Prostate gland (tissue), 2 donors: ENCODE measurements around the gene AMOTL2. TPM values are rescaled to one million over a fixed set of nuclear protein-coding genes. Genes with fewer than 3 reads are reported as not detected.

ENCODE experiments used
- DNase-seq: peaks from one replicate; pipeline ENCODE4 v3.0.0-alpha.2; 2019; ENCODE audit warnings: low spot score
- H3K27ac ChIP-seq, 2 donors: fragments of 200-600 bp; sonication (generic); 2 replicates each; pipeline ENCODE4 v1.5.1; 2017 to 2019
- H3K27me3 ChIP-seq: fragments of 200-600 bp; sonication (generic); replicated peaks from 2 replicates; pipeline ENCODE4 v1.5.1; 2019; ENCODE audit not compliant: insufficient read depth
- H3K36me3 ChIP-seq, 2 donors: fragments of 200-600 bp; sonication (generic); 1 replicate in 1 of 2; 2 replicates in 1 of 2; pipeline versions ENCODE4 v1.5.1 to v1.8.1; 2017 to 2019
- H3K4me1 ChIP-seq: fragments of 200-600 bp; sonication (generic); replicated peaks from 2 replicates; pipeline ENCODE4 v1.5.1; 2019
- H3K4me3 ChIP-seq, 2 donors: fragments of 200-600 bp; sonication (generic); 2 replicates each; pipeline ENCODE4 v1.5.1; 2017 to 2019
- H3K9me3 ChIP-seq: fragments of 200-600 bp; sonication (generic); 2 replicates; pipeline ENCODE4 v1.5.1; 2017
- POLR2A ChIP-seq: fragments of 450-650 bp; IDR thresholded peaks from one replicate; pipeline ENCODE4 v1.6.1; 2016; ENCODE audit warnings: antibody characterized with exemption, mild to moderate bottlenecking
- POLR2AphosphoS5 ChIP-seq: sonication (generic); formaldehyde crosslinking; IDR thresholded peaks from one replicate; pipeline ENCODE4 v1.6.1; 2017; ENCODE audit warnings: antibody characterized with exemption
- WGBS: methylation state at CpG from one replicate; pipeline ENCODE4 v1.1.5; 2018; 5-methylcytosine and 5-hydroxymethylcytosine counted together
- intact Hi-C: fragments of 100-400 bp; cut with DNase I; formaldehyde crosslinking; loops from one replicate; pipeline ENCODE4 v1.14.2; 2022
- total RNA-seq, 2 donors: library from RNA; depleted of rRNA; stranded (reverse); fragments of >200 nt; gene quantifications; one replicate each; pipeline ENCODE4 v1.1.0, GENCODE V29; 2016
- TF ChIP-seq, protein P1 (sequence below), 4 experiments: fragments of 200-600 bp in 2 of 4; fragments of 450-650 bp in 2 of 4; sonication (generic) in 2 of 4; IDR thresholded peaks; 1 replicate in 3 of 4; 2 replicates in 1 of 4; pipeline ENCODE4 v1.5.1; 2016 to 2019; ENCODE audit warnings: antibody characterized with exemption in 4 of 4, mild to moderate bottlenecking in 2 of 4, moderate library complexity in 2 of 4

Gene AMOTL2
- total RNA-seq, 2 donors from 2014 or later: 86.1 to 92.8 TPM

DNA sequence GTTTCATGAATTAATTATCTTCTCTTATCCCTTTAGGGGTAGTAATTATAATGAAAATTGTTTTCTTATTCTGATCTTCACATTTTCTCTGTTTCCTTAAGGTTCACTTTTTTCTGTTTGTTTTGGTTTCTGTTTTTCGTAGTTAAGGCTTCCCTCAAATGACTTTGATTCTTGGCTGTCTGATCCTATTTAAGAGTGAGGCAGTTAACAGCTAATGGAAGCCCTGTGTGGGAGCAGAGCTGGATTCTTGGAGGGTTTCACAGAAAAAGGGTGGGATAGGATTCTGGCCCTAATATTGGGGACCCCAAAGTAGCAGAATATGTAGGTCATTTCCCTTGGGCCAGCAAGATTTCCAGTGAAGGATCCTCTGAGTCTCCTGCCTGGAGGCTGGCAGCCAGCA is 6.8 kb upstream of the AMOTL2 start:
- Histone ChIP-seq H3K27me3 (no peaks in the 10 kb centered on the region), H3K27ac (peak overlapping the region; percentile 63 to 75), H3K9me3 (no peaks in the 10 kb centered on the region), H3K4me3 (no peak overlapping the region), H3K4me1 (peaks cover 6% of the 10 kb centered on the region), H3K36me3 (no peaks in the 10 kb centered on the region)
- WGBS: 30% methylated on average over 1 of the region's 1 CpG
- no peak for DNase-seq
- no peak for TF ChIP-seq POLR2A
- TF ChIP-seq, protein P1, sequence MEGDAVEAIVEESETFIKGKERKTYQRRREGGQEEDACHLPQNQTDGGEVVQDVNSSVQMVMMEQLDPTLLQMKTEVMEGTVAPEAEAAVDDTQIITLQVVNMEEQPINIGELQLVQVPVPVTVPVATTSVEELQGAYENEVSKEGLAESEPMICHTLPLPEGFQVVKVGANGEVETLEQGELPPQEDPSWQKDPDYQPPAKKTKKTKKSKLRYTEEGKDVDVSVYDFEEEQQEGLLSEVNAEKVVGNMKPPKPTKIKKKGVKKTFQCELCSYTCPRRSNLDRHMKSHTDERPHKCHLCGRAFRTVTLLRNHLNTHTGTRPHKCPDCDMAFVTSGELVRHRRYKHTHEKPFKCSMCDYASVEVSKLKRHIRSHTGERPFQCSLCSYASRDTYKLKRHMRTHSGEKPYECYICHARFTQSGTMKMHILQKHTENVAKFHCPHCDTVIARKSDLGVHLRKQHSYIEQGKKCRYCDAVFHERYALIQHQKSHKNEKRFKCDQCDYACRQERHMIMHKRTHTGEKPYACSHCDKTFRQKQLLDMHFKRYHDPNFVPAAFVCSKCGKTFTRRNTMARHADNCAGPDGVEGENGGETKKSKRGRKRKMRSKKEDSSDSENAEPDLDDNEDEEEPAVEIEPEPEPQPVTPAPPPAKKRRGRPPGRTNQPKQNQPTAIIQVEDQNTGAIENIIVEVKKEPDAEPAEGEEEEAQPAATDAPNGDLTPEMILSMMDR (IDR thresholded peaks at IDR 0.05): no peak
- intact Hi-C loops: no loop called here

DNA sequence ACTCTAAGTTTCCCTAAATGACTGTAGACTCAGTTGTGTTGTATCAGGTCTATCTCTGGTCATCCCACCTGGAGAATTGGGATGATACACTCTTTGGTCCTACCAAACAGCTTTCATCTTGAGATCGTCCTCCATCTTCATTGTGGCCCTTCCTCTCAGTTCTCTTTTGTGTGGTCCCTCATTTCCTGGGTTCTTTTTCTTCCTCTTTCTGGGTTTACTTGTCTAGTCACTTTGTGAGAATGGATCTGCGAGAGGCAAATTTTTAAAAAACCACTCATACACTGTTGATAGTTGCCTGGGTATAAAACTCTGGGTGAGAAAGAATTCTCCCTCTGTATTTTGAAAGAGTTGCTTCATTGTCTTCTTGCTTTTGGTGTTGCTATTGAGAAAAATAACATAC is 6.0 kb upstream of the AMOTL2 start:
- DNase-seq: no peak
- TF ChIP-seq POLR2AphosphoS5: no peak
- Histone ChIP-seq H3K27ac (no peak overlapping the region), H3K4me3 (no peak overlapping the region), H3K4me1 (peaks cover 12% of the 10 kb centered on the region), H3K9me3 (no peaks in the 10 kb centered on the region), H3K36me3 (no peaks in the 10 kb centered on the region), H3K27me3 (no peaks in the 10 kb centered on the region)
- WGBS: 81% methylated on average over 2 of the region's 2 CpGs
- intact Hi-C loops: no loop called here

DNA sequence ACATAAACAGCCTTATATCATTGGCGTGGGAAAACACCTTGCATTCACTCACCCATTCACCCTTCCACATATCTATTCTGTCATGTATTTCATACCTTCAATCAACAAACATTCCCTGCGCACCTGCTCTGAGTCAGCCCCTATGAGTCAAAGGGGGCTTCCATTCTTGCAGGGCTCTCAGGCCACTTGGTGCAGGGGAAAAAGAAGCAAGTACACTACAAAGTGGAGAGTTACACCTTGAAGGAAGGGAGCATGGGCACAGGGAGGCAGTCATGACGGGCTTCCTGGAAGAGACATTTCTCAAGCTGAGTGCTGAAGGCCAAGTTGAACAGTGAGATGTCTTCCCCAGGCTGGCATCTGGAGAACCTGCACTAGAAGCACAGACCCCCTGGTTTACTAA is 4.6 kb upstream of the AMOTL2 start:
- 80% methylated on average over 3 of the region's 3 CpGs for WGBS
- TF ChIP-seq POLR2A (no peak), POLR2AphosphoS5 (no peak)
- TF ChIP-seq, protein P1 (IDR thresholded peaks at IDR 0.05): no peak
- H3K4me3 ChIP-seq: no peak overlapping the region
- intact Hi-C loops: loop anchor here (5.0 kb wide), 2 partner anchors 98 to 167 kb away; no protein-coding TSS in a partner anchor
- H3K36me3 ChIP-seq: no peaks in the 10 kb centered on the region
- H3K9me3 ChIP-seq: no peaks in the 10 kb centered on the region
- H3K27me3 ChIP-seq: no peaks in the 10 kb centered on the region
- H3K4me1 ChIP-seq: peaks cover 17% of the 10 kb centered on the region
- H3K27ac ChIP-seq: no peak overlapping the region
- no peak for DNase-seq

DNA sequence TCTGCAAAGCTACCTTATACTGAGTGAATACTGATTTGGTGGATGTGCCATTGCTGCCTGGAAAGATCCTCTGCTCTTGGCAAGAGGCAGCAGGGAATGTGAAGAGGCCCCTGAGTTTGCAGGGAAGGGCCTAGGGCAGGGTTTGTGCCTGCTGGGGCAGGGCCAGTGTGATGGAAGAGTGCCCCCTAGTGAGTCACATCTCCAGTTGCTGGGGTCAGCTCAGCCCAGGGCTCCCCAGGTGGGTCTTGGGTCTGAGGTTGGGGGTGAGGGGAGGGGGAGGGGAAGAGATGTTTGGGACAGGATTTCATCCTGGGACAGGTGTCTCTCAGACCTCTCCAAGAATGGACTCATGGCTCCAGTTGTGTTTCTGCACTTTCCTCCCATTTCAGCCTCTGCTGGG is 4.1 kb upstream of the AMOTL2 start:
- TF ChIP-seq POLR2AphosphoS5: no peak
- no peak for TF ChIP-seq POLR2A
- TF ChIP-seq, protein P1 (IDR thresholded peaks at IDR 0.05): peak in 3 of 4 experiments; percentile 16 to 49 (median 47)
- no peaks in the 10 kb centered on the region for H3K9me3 ChIP-seq
- intact Hi-C loops: loop anchor here (5.0 kb wide), 2 partner anchors 99 to 166 kb away; no protein-coding TSS in a partner anchor

DNA sequence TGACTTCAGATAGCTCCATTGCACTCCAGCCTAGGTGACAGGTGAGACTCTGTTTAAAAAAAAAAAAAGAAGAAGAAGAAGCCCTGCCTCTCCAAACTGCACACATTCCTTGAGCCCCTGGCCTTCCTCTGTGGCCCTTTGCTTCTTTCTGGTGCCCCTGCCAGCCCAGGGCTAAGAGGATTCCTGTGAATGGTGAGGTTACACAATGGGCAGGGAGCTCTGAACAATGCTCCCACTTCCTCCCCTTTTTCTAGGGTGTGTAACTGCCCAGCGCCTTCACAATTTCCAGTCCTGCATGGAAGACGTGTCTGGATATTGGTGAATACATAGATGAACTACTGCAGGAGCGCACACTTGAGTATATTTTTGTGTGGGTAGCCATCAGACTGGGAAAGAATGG is 3.6 kb upstream of the AMOTL2 start:
- intact Hi-C loops: loop anchor here (5.0 kb wide), 2 partner anchors 99 to 166 kb away; no protein-coding TSS in a partner anchor
- DNase-seq: no peak

More for the DNA sequence above, 4.1 kb upstream of the AMOTL2 start:
- Histone ChIP-seq H3K27me3 (no peaks in the 10 kb centered on the region), H3K27ac (no peak overlapping the region), H3K36me3 (no peaks in the 10 kb centered on the region), H3K4me1 (peaks cover 17% of the 10 kb centered on the region), H3K4me3 (no peak overlapping the region)
- no peak for DNase-seq

More for the DNA sequence above, 3.6 kb upstream of the AMOTL2 start:
- no peaks in the 10 kb centered on the region for H3K36me3 ChIP-seq
- no peaks in the 10 kb centered on the region for H3K27me3 ChIP-seq
- H3K9me3 ChIP-seq: no peaks in the 10 kb centered on the region
- no peak overlapping the region for H3K27ac ChIP-seq
- 96% methylated on average over 3 of the region's 3 CpGs for WGBS
- no peak overlapping the region for H3K4me3 ChIP-seq
- peaks cover 17% of the 10 kb centered on the region for H3K4me1 ChIP-seq
- TF ChIP-seq POLR2A (no peak), POLR2AphosphoS5 (no peak)
- TF ChIP-seq, protein P1 (IDR thresholded peaks at IDR 0.05): no peak
